Embryonic facial prominence (tissue), 1 donor: ENCODE results near the gene MAP2.

Experiments
- DNase-seq: peaks from one replicate; pipeline ENCODE4 v3.0.0-alpha.2; 2016; ENCODE audit errors: extremely low spot score

The MAP2 gene

GRCh38 chr2:209424199-209424701 is 403 bp downstream of the MAP2 start:
- no peak for DNase-seq

- no peak for DNase-seq
Measured at GRCh38 chr2:209424781-209425470, 1.1 kb downstream of the MAP2 start.

- no peak for DNase-seq
Measured at GRCh38 chr2:209425471-209426071, 1.7 kb downstream of the MAP2 start.

GRCh38 chr2:209426432-209426831 is 2.6 kb downstream of the MAP2 start:
- DNase-seq, result no peak

GRCh38 chr2:209431701-209432100 is 7.9 kb downstream of the MAP2 start:
- no peak for DNase-seq

- DNase-seq, result no peak
Measured at GRCh38 chr2:209441541-209441940, 17.7 kb downstream of the MAP2 start.

GRCh38 chr2:209442939-209443338 is 19.1 kb downstream of the MAP2 start:
- no peak for DNase-seq

- DNase-seq, result no peak
Measured at GRCh38 chr2:209445485-209445884, 21.6 kb downstream of the MAP2 start.

GRCh38 chr2:209451209-209451834 is 27.5 kb downstream of the MAP2 start:
- no peak for DNase-seq

GRCh38 chr2:209456489-209456888 is 32.6 kb downstream of the MAP2 start:
- no peak for DNase-seq

- DNase-seq, result no peak
Measured at GRCh38 chr2:209458008-209458979, 34.4 kb downstream of the MAP2 start.

- DNase-seq, result no peak
Measured at GRCh38 chr2:209459359-209459758, 35.5 kb downstream of the MAP2 start.

GRCh38 chr2:209460151-209460761 is 36.4 kb downstream of the MAP2 start:
- no peak for DNase-seq

- no peak for DNase-seq
Measured at GRCh38 chr2:209463226-209463625, 39.4 kb downstream of the MAP2 start.

GRCh38 chr2:209463835-209464234 is 40.0 kb downstream of the MAP2 start:
- no peak for DNase-seq

- no peak for DNase-seq
Measured at GRCh38 chr2:209468846-209469245, 45.0 kb downstream of the MAP2 start.

GRCh38 chr2:209469481-209469880 is 45.6 kb downstream of the MAP2 start:
- DNase-seq, result no peak

GRCh38 chr2:209470466-209470865 is 46.6 kb downstream of the MAP2 start:
- no peak for DNase-seq

- no peak for DNase-seq
Measured at GRCh38 chr2:209471037-209471436, 47.2 kb downstream of the MAP2 start.

- no peak for DNase-seq
Measured at GRCh38 chr2:209472112-209472832, 48.4 kb downstream of the MAP2 start.

- DNase-seq, result no peak
Measured at GRCh38 chr2:209472871-209473270, 49.0 kb downstream of the MAP2 start.
